Stimulated activated CD4-positive, alpha-beta T cell treated with anti-CD3 and anti-CD28 coated beads, Interleukin-2, amount 100 ng/mL, for 48 hours (primary cell): ENCODE data around the gene SEMA5A.
"Not testable (repeated sequence)": the region's sequence is repeated elsewhere in the genome, so short reads cannot be mapped to it uniquely, and the experiment has no call there.

Experiments used
- DNase-seq, 2 donors: peaks; one replicate each; pipeline ENCODE4 v3.0.0-alpha.2; 2020

Gene SEMA5A

GRCh38 chr5:9431496-9432258 lies 114.2 kb downstream of the SEMA5A start:
- no peak for DNase-seq

DNA sequence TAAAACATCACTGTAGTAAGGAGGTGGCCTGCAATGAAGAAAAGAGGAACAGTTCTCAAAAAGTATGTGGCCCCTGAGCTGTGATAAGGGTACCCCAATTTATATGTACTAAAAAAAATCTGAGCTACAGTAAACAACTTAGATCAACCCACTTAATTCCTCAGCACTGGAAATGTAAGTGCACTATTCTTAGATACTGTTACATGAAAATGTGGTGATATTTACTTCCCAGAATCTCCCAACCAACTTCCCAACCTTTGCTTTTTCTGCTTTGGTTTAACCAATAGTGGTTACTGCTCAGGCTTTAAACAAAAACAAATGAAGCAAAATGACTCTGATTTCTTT lies 114.8 kb downstream of the SEMA5A start:
- no peak for DNase-seq

DNA sequence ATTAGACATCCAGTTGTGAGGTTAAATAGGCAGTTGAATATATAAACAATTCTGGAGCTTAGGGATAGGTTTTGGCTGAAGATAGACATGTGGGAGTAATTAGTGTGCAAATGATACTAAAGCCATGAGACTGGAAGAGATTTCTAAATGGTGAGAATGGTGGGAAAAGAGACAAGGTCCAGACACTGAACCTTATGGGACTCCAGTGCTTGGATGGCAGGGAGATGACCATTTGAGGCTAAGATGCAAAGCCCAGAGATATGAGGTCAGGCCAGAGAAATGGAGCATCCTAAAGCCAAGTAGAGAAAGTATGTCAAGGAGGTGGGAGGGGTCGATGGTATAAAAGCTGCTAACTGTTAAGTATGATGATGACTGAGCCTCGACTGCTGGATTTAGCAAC lies 115.6 kb downstream of the SEMA5A start:
- DNase-seq, result no peak

GRCh38 chr5:9429691-9430215 lies 116.1 kb downstream of the SEMA5A start:
- no peak for DNase-seq

- DNase-seq, result no peak
Measured at GRCh38 chr5:9428272-9428671, 117.6 kb downstream of the SEMA5A start.

- DNase-seq, result no peak
Measured at GRCh38 chr5:9425710-9426109, 120.2 kb downstream of the SEMA5A start.

GRCh38 chr5:9423571-9423970 lies 122.3 kb downstream of the SEMA5A start:
- no peak for DNase-seq

- no peak for DNase-seq
Measured at GRCh38 chr5:9421884-9422283, 124.0 kb downstream of the SEMA5A start.

DNA sequence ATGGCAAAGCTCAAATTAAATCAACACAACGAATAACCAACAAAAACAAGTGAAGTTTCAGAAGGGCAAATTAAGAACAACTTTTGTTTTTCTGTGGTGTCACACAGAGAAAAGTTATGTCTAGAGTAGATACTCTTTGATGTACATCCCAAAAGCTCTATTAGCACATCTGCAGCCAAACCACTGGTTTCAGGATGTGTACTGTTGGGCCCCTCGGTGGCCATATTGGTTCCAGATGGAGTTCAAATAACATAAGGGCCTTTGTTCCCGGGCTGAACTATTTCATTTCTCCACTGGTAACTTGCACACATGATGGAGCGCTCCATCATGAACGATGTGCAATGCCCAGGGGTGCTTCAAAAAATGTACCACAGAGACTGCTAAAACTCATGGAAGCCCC lies 126.1 kb downstream of the SEMA5A start:
- no peak for DNase-seq

DNA sequence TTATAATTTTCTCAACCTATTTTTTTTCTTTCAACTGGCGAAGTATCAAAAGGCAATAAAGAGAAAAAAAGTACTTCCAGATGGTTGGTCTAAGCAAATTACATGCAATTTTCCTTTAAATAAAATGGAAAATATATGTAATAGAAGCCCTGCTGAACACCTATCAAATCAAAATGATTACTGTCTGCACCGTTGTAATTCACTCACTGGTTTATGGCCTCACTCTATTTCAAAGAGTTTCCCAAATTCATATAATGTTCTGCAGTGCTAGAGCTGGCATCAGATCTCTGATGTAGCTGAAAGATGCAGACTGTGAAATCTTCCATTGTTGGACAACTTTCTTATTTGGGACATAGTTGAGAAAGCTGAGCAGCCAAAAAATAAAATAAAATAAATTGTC lies 130.3 kb downstream of the SEMA5A start:
- DNase-seq, result no peak

- no peak for DNase-seq
Measured at GRCh38 chr5:9415091-9415490, 130.8 kb downstream of the SEMA5A start.

- DNase-seq, result no peak
Measured at GRCh38 chr5:9411142-9411541, 134.7 kb downstream of the SEMA5A start.

- no peak for DNase-seq
Measured at GRCh38 chr5:9409413-9409960, 136.4 kb downstream of the SEMA5A start.

GRCh38 chr5:9408964-9409363 lies 136.9 kb downstream of the SEMA5A start:
- no peak for DNase-seq

DNA sequence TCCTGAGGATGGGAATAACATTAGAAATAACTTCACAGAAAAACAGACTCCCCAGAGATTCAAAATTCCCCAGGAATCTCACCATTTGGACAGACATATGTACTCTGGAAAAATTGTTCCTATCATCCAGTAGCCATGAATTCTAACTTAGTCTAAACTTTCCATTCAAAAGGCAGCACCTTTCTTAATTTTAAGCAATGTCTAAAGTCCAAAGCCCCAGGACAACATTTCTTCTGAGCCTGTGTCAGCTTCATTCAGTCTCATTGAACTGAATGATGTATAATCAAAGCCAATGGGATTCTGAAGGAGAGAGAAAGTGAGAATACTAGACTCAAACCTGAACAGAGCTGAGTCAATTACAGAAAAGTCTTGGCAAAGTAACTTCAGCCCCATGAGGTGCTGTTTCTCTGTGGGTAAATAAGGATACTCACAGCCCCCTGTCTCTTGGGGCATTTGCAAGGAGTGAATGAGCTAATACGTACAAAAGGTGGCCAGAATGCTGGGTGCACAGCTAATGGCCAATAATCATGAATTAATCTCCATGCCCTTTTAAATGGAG lies 140.6 kb downstream of the SEMA5A start:
- DNase-seq, result no peak

DNA sequence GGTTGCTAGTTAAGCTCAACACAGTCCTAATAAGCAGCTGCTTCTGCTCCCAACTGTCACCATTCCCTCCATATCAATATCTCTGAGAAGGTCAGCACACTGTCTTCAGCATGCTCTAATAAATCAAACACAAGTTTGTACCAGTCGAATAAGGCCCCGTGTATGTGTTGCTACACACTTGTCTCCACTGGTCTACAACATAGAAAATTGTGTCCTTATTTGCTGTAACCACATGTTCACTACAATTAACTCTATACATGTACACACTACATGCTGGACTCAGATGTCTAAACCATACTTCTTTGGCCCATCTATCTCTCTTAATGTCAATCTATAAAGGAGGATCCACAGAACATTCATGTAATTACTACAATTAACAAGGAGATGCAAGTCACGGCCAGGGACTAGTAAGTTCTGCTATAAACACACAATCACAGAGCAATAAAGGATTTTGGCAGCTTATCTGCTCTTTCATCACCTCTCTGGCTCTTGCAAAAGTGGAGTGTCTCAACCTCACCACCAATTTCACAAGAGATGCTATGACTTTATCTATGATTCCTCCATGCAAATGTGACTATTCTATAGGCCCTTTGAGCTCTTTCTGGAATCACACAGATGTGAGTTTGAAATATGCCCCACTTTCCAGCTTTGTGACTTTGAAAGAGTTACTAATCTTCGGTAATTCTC lies 143.9 kb downstream of the SEMA5A start:
- no peak for DNase-seq

DNA sequence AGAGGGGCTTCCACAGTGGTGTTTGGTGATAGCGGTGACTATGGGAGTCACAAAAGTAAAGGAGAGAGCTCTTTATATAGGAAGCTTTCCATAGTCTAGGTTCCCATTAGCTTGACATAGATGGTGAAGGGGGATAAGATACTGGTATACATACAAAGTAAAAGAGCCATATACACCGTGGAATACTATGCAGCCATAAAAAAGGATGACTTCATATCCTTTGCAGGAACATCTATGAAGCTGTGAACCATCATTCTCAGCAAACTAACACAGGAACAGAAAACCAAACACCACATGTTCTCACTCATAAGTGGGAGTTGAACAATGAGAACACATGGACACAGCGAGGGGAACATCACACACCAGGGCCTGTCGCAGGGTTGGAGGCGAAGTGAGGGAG lies 146.1 kb downstream of the SEMA5A start:
- DNase-seq, result not testable (repeated sequence)

DNA sequence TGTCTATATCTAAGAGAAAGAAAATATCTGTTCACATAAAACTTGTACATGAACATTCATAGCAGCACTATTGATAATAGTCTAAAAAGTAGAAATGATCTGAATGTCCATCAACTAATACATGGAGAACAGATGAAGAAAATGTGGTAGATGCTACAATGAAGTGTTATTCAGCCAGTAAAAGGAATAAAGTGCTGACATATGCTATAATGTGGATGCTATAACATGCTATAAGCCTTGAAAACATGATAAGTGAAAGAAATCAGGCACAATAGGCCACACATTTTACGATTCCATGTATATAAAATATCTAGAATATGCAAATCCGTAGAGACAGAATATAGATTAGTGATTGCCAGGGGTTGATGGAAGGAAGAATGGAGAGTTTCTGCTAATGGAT lies 146.8 kb downstream of the SEMA5A start:
- DNase-seq, result no peak

DNA sequence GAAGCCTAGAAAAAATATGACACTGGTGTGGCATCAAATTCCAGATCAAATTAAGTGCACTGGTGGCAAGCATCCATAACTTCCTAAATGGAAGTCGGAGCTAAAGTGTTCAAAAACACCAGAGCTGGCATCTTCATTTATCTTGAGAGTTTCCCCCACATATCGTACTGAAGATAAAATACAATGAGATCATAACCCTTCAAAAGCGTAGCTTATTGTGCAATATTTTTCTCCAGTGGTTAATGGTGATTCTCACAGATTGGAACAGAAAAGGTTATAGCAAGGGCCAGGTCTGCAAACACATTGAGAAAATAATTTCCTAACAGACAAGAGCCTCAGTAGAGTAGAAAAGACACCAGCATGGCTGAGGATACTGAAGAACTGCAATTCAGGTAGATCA lies 147.6 kb downstream of the SEMA5A start:
- no peak for DNase-seq

GRCh38 chr5:9396285-9396770 lies 149.5 kb downstream of the SEMA5A start:
- no peak for DNase-seq

DNA sequence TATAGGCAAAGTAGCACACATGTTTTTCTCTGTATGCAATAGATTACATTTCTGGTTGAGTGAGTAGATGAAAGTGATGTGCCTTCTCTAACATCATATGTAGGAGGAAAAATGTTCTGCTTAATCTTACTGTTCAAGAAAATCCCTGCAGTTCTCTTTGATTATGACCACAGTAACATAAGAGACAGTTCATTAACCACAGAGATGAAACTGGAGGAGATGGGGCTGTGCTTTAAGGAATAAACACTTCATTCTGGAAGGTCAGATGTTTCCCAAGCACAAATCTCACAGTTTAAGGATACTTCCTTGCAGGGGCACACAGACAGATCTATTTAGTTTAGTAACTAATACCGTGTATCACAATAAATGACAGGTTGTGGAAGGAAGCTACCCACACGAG lies 150.2 kb downstream of the SEMA5A start:
- DNase-seq, result no peak

DNA sequence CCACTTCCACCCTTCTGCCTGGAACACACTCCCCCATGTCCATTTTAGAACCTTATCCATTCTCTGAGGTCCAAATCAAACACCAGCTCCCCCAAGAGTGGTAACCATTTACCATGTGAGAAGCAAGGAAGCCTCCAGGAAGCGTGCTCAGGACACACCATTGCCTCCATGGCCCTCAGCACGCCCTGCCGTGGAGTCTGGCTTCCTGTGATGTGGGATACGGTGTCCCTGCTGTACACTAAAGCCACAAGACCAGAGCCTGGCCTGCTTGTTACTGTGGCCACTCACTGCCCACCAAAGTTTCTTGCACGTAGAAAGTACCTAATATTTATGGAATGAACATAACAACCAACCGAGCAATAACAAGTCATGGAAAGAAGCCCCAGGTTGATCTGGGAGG lies 151.7 kb downstream of the SEMA5A start:
- DNase-seq, result no peak

- no peak for DNase-seq
Measured at GRCh38 chr5:9392625-9393024, 153.2 kb downstream of the SEMA5A start.

DNA sequence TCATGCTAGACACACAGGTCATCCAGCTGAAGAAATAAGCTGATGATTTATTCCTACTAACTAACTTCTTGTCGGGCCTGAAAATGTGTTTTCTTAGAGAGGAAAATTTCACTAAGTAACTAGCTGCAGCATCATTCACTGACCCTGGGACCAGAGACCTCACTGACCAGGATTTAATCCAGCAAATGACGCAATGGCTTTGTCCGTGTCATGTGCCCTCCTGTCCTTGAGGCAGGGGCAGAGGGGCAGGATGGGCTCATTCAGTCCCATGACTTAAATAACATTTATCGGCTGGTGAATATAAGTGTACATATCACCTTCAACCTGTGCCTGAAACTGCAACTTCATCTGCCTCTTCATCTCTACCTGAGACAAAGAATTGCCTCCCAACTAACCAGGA lies 154.8 kb downstream of the SEMA5A start:
- DNase-seq, result no peak
